Esophagus muscularis mucosa (tissue), 4 donors: ENCODE data around the gene BEST2. TPM values are rescaled to one million over a fixed set of nuclear protein-coding genes. Genes with fewer than 3 reads are reported as not detected.

Experiments
- DNase-seq: peaks from one replicate; pipeline ENCODE4 v3.0.0-alpha.2; 2017; ENCODE audit errors: extremely low spot score
- H3K27ac ChIP-seq, 4 donors: fragments of 200-600 bp; sonication (generic); replicated peaks in 1 of 4; 1 replicate in 3 of 4; 2 replicates in 1 of 4; pipeline ENCODE4 v1.5.1; 2016 to 2019; ENCODE audit warnings: mild to moderate bottlenecking in 1 of 4
- H3K27me3 ChIP-seq, 4 donors: fragments of 200-600 bp; sonication (generic); one replicate each; pipeline versions ENCODE4 v1.5.1 to v1.6.0; 2016 to 2019
- H3K36me3 ChIP-seq, 4 donors: fragments of 200-600 bp; sonication (generic); one replicate each; pipeline ENCODE4 v1.5.1; 2016 to 2019
- H3K4me1 ChIP-seq, 4 donors: fragments of 200-600 bp; sonication (generic); one replicate each; pipeline ENCODE4 v1.5.1; 2016 to 2019
- H3K4me3 ChIP-seq, 4 donors: fragments of 200-600 bp; sonication (generic); 1 replicate in 2 of 4; 2 replicates in 2 of 4; pipeline ENCODE4 v1.5.1; 2016 to 2019; ENCODE audit warnings: mild to moderate bottlenecking in 4 of 4, moderate library complexity in 1 of 4
- H3K9me3 ChIP-seq, 4 donors: fragments of 200-600 bp; sonication (generic); 1 replicate in 3 of 4; 2 replicates in 1 of 4; pipeline ENCODE4 v1.5.1; 2016 to 2019
- CTCF ChIP-seq, 3 experiments: fragments of 200-600 bp in 2 of 3; fragments of 450-650 bp in 1 of 3; sonication (generic) in 2 of 3; IDR thresholded peaks; one replicate each; pipeline ENCODE4 v1.5.1; 2017 to 2019; ENCODE audit warnings: antibody characterized with exemption in 3 of 3, mild to moderate bottlenecking in 2 of 3, moderate library complexity in 1 of 3
- EP300 ChIP-seq: sonication (generic); formaldehyde crosslinking; IDR thresholded peaks from one replicate; pipeline ENCODE4 v1.6.1; 2017; ENCODE audit warnings: antibody characterized with exemption
- POLR2A ChIP-seq: fragments of 450-650 bp; IDR thresholded peaks from one replicate; pipeline ENCODE4 v1.6.1; 2017; ENCODE audit warnings: antibody characterized with exemption, moderate library complexity, mild to moderate bottlenecking, low read depth
- POLR2AphosphoS5 ChIP-seq, 2 donors: sonication (generic); formaldehyde crosslinking; IDR thresholded peaks; one replicate each; pipeline ENCODE4 v1.6.1; 2017; ENCODE audit warnings: antibody characterized with exemption in 2 of 2
- WGBS: methylation state at CpG from one replicate; pipeline ENCODE4 v1.1.5; 2018; 5-methylcytosine and 5-hydroxymethylcytosine counted together
- intact Hi-C: fragments of 100-400 bp; cut with DNase I; formaldehyde crosslinking; loops from one replicate; pipeline ENCODE4 v1.15.1; 2023
- total RNA-seq, 4 donors: library from RNA; depleted of rRNA; stranded (reverse); fragments of >200 nt; gene quantifications; one replicate each; pipeline versions ENCODE4 v1.1.0 to v1.2.1, GENCODE V29; 2016

Gene BEST2
- total RNA-seq, 4 donors from 2014 or later, result not detected

GRCh38 chr19:12777217-12778016, 25.8 kb downstream of the BEST2 start:
- H3K9me3 ChIP-seq, result no peaks in the 10 kb centered on the region
- no peak for DNase-seq
- intact Hi-C loops, result loop anchor here (1.0 kb wide), 1 partner anchor 19 kb away; no protein-coding TSS in a partner anchor
- peak overlapping the region; percentile 61 to 77 (median 68) for H3K4me3 ChIP-seq
- 19% methylated on average over 23 of the region's 43 CpGs for WGBS
- H3K4me1 ChIP-seq, result peaks cover 47 to 61% (median 53%) of the 10 kb centered on the region in 4 donors
- TF ChIP-seq CTCF (IDR thresholded peaks at IDR 0.05), result peak in 2 of 3 experiments; percentile 98
- TF ChIP-seq EP300, result no peak
- TF ChIP-seq POLR2A, result no peak
- peak; percentile 63 to 84 for TF ChIP-seq POLR2AphosphoS5 (IDR thresholded peaks at IDR 0.05)
- H3K27me3 ChIP-seq, result no peaks in the 10 kb centered on the region
- H3K27ac ChIP-seq, result peak overlapping the region; percentile 94 to 96 (median 95)
- peaks cover 0 to 5% (median 0%) of the 10 kb centered on the region in 4 donors for H3K36me3 ChIP-seq

GRCh38 chr19:12778017-12778904, 26.7 kb downstream of the BEST2 start:
- TF ChIP-seq POLR2AphosphoS5 (IDR thresholded peaks at IDR 0.05) (peak; percentile 55 to 74), POLR2A (no peak)
- no peak for DNase-seq
- intact Hi-C loops, result no loop called here
- peaks cover 0 to 5% (median 0%) of the 10 kb centered on the region in 4 donors for H3K36me3 ChIP-seq
- peak overlapping the region; percentile 61 to 77 (median 68) for H3K4me3 ChIP-seq
- H3K4me1 ChIP-seq, result peaks cover 53 to 69% (median 58%) of the 10 kb centered on the region in 4 donors
- no peaks in the 10 kb centered on the region for H3K9me3 ChIP-seq
- peak overlapping the region; percentile 94 to 96 (median 95) for H3K27ac ChIP-seq
- H3K27me3 ChIP-seq, result no peaks in the 10 kb centered on the region
- 6% methylated on average over 22 of the region's 44 CpGs for WGBS

GRCh38 chr19:12778905-12779161, 27.2 kb downstream of the BEST2 start:
- DNase-seq, result no peak
- WGBS, result 32% methylated on average over 4 of the region's 6 CpGs
- Histone ChIP-seq H3K4me1 (peaks cover 56 to 75% (median 62%) of the 10 kb centered on the region in 4 donors), H3K36me3 (peaks cover 0 to 5% (median 0%) of the 10 kb centered on the region in 4 donors), H3K9me3 (no peaks in the 10 kb centered on the region), H3K4me3 (peak overlapping the region; percentile 61 to 77 (median 68)), H3K27ac (peak overlapping the region; percentile 94 to 96 (median 95)), H3K27me3 (no peaks in the 10 kb centered on the region)
- TF ChIP-seq POLR2A (no peak), EP300 (no peak), CTCF (IDR thresholded peaks at IDR 0.05) (no peak), POLR2AphosphoS5 (IDR thresholded peaks at IDR 0.05) (no peak)
- intact Hi-C loops, result no loop called here

GRCh38 chr19:12779162-12779993, 27.8 kb downstream of the BEST2 start:
- Histone ChIP-seq H3K4me3 (peak overlapping the region; percentile 61 to 77 (median 68)), H3K27me3 (no peaks in the 10 kb centered on the region), H3K9me3 (no peaks in the 10 kb centered on the region), H3K4me1 (peaks cover 56 to 80% (median 68%) of the 10 kb centered on the region in 4 donors), H3K27ac (peak overlapping the region; percentile 94 to 96 (median 95)), H3K36me3 (peaks cover 0 to 1% (median 0%) of the 10 kb centered on the region in 4 donors)
- TF ChIP-seq EP300 (no peak), POLR2AphosphoS5 (IDR thresholded peaks at IDR 0.05) (peak; percentile 33 to 62), CTCF (IDR thresholded peaks at IDR 0.05) (no peak)
- no peak for DNase-seq
- intact Hi-C loops, result no loop called here
- 58% methylated on average over 6 of the region's 15 CpGs for WGBS
